GM18858 (cell line): Measurements from ENCODE around the gene STYX.

ENCODE experiments used
- ATAC-seq: cut with Tn5 transposase; IDR thresholded peaks from one replicate; pipeline ENCODE4 v1.9.1; 2021; ENCODE audit not compliant: unreplicated experiment

STYX gene, protein sequence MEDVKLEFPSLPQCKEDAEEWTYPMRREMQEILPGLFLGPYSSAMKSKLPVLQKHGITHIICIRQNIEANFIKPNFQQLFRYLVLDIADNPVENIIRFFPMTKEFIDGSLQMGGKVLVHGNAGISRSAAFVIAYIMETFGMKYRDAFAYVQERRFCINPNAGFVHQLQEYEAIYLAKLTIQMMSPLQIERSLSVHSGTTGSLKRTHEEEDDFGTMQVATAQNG

DNA sequence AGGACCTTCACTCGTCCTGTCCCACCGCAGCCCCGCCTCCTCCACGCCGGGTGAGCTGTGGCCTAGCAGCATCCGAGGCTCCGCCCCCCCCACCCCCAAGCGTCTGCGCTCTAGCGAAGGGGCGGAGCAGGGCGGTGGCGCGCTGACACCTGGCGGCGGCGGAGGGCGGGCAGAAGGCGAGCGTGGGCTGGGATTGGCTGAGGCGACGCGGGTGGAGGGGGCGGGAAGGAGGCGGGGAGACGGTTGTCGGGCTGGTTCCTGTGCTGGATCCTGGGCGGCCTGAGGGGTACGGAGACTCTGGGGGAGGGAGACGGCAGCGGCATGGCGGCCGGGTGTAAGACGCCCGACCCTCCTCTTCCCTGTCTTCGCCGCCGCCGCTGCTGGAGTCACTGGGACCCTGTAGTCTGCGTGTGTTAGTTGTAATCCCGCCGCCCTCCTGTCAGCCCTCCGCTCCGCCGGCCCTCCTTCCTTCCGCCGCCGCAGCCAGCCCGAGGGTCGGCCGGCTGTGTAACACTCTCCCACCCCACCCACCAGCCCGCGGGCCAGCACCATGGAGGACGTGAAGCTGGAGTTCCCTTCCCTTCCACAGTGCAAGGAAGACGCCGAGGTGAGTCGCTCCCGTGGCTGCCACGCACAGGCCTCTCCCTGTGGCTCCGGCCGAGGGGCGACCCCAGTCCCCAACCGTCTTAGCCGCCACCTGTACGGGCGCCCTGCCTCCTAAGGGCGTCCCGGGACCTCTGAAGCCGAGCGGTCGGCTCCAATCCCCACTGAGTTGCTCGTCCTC, at the start of gene STYX:
Gene STYX, plus strand, starts transcription at position 242 of the 784 bp plus-strand sequence. Its CDS starts 309 bp downstream, at position 551.
- peak; percentile 84 for ATAC-seq

DNA sequence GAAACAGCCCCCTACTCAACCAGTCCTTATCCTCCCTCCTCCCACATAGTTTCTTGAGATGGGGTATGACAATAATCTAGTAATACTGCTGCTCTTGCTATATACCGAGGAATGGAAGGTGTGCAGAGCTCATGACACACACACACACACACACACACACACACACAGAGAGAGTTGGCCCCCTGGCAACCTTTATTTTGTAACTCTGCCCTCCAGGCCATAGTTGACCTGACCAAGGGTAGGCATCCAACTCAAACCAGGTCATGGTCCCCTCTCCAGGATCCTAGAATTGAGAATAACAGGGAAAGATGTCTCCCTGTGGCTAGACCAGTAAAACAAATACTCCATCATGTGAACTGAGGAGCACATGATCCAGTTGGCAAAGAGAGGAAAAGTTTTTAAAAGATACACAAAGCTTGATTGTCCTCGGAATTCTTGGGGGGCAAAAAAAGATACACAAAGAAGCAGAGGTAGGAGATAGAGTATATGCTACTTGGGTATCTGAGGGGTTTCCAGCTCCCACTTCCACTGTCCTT, 45.9 kb upstream of the STYX start:
- ATAC-seq, result no peak

- ATAC-seq, result no peak
Observed at GRCh38 chr14:52686176-52686575, 43.8 kb upstream of the STYX start.

- ATAC-seq, result no peak
Observed at GRCh38 chr14:52690983-52691760, 38.8 kb upstream of the STYX start.

- no peak for ATAC-seq
Observed at GRCh38 chr14:52692248-52692962, 37.6 kb upstream of the STYX start.

- ATAC-seq, result no peak
Observed at GRCh38 chr14:52693036-52693435, 36.9 kb upstream of the STYX start.

DNA sequence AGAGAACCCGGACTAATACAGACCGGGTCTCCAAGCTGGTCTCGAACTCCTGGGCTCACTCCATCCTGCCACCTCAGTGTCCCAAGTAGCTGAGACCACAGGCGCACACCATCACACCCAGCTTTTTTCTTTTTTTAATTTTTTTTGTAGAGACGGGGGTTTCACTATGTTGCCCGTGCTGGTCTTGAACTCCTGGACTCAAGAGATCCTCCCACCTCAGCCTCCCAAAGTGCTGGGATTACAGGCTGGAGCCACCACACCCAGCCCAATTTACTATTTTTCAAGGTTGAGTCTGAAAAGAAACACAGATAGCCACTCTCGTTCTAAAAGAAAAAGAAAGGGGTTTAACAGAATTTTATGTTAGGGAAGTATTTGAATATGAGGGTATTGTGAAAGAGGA, 36.4 kb upstream of the STYX start:
- no peak for ATAC-seq

GRCh38 chr14:52694761-52695480, 35.0 kb upstream of the STYX start:
- ATAC-seq, result peak; percentile 46

- peak; percentile 55 for ATAC-seq
Observed at GRCh38 chr14:52695481-52696091, 34.4 kb upstream of the STYX start, which contains the start of gene ERO1A. Gene ERO1A, minus strand, starts transcription at chr14:52695558. Its CDS starts 77 bp downstream, at chr14:52695481.

DNA sequence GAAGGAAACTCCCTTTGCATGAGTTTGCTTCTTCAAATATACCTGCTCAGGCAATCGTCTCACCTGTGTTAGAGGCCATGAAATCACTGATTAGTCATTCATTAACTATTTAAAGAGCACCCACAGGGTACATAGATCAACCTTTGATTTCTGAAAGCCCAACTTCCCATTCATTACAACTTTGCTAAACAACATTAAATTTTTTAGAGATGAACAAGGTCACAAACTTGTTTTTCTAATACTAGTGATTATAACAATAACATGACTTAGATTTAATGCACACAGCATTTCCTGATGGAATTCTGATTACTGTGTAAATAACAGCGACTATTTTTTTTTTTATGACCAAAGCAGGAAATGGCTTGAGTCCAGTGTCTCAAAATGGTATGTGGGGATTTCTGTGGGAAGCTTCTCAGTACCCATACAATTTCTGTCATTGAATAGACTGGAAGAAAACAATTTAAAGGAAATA, 29.2 kb upstream of the STYX start:
- ATAC-seq, result no peak

- no peak for ATAC-seq
Observed at GRCh38 chr14:52701223-52701622, 28.7 kb upstream of the STYX start.

- ATAC-seq, result no peak
Observed at GRCh38 chr14:52703225-52703624, 26.7 kb upstream of the STYX start.

DNA sequence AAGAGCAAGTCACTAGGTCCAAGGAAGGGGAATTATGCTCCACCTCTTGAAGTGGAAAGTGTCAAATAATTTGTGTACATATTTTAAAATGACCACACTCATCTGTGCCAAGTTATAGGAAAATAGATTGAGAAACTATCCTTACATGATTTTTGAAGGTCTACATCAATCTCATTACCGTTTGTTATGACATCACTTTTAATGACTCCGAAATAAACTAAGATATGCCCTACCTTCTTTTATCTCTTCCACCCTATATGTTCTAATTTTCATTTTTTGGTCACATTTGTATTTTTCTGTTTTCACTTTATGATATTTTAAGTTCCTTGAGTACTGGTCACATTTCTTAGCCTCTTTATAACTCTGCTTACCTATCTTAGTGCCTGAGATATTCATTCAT, 26.3 kb upstream of the STYX start:
- ATAC-seq, result no peak

DNA sequence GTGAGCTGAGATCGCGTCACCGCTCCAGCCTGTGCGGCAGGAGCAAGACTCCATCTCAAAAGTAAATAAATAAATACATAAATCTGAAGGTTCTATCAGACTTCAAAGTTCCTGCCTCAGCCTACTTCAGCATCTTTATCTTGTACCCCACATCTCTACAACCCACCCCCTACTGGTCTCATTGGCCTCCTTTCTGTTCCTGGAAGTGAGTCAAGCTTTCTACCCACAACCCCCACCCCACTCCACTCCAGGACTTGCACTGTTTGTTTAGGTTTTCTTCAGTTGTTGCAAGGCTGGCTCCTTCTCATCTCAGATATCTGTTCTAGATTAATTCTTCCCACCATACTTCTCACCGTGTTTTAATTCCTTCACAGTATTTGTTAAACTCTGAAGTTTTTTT, 23.7 kb upstream of the STYX start:
- no peak for ATAC-seq

DNA sequence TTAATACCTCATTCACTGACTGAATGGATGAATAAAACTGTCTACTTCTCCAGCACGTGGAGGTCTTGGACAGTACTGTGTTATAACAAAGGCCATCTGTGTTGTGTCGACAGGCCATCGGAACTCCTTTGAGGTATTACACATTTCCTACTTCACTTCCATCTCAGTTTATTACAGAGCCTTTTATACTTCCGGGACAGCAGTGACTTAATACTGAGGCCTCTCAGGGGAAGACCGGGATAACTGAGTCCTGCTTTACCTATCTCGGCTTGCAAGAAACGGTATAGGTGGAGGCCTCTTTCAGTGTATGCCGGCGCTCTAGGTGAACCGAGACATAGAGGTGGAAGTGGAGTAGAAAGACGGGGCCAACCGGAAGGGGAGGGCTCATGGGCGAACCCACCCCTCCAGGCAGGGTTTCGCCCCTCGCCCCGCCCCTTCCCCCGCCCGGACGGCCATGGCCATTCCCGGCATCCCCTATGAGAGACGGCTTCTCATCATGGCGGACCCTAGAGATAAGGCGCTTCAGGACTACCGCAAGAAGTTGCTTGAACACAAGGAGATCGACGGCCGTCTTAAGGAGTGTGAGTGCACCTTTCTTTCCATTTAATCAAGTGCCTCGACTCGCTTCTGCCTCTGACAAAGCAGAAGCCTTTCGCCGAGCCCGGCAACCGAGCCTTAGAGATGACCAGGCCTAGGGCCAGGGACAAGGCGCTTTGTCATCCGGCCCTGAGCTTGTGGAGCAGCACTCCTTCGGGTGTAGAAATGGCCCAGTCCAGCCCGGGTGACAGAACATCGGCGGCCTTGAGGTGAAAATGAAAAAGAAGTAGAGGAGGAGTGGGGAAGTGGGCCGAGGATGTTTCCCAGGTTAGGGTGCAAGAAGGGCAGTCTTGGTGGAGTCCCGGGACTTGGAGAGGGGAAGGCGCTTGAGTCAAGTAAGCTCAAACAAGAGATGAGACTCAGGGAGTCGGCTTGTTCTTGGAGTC, 23.0 kb upstream of the STYX start, which contains the start of gene PSMC6:
Gene PSMC6, plus strand, starts transcription at position 477 of the 983 bp plus-strand sequence. Its CDS starts 20 bp downstream, at position 497.
- ATAC-seq, result peak; percentile 89

DNA sequence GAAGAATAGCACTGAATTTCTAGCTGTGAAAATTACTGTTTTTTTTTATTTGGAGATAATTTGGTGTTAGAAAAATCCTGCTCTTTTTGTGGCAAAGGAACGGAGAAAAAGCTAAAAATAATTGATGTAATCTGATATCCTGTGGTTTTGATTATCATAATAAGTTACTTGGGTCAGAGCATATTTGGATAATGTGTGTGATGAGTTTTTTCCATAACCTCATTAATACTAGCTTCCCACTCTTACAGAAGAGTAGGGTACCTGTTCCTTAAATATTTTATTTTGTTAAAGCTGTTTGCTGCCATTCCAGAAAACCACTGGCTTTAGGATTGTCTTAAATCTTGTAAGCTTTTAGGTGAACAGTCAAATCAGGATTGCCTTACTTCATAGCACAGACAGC, 18.3 kb upstream of the STYX start:
- no peak for ATAC-seq

DNA sequence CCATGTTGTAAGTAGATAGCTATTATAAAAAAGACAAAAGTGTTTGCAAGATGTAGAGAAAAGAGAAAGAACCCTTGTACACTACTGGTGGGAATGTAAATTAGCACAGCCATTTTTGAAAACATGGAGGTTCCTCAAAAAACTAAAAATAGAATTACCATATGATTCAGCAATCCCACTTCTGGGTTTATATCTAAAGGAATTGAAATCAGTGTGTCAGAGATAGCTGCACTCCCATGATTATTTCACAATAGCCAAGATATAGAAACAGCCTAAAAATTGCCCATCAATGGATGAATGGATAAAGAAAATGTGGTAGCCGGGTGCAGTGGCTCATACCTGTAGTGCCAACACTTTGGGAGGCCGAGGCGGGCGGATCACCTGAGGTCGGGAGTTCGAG, 13.8 kb upstream of the STYX start:
- no peak for ATAC-seq
